SK-N-SH (cell line): Measurements from ENCODE around the gene S1PR2. TPM values are rescaled to one million over a fixed set of nuclear protein-coding genes. Genes with fewer than 3 reads are reported as not detected.
"Not testable (repeated sequence)": the region's sequence is repeated elsewhere in the genome, so short reads cannot be mapped to it uniquely, and the experiment has no call there.

Experiments
- CTCF ChIA-PET: fragments of 300-600, 350-600 bp; formaldehyde crosslinking; extraction: SDS; loops from one replicate; lab custom pipeline; 2021; lab: Yijun Ruan, JAX
- POLR2A ChIA-PET: fragments of 350-600 bp; sonication (Branson Sonifier 250); formaldehyde crosslinking; extraction: SDS; loops from one replicate; lab custom pipeline; 2020; ENCODE audit warnings: antibody characterized with exemption, inconsistent platforms; lab: Yijun Ruan, JAX
- DNase-seq: peaks from one replicate; pipeline ENCODE4 v3.0.0; 2012
- H2AFZ ChIP-seq: fragments of 200-600 bp; sonication (generic); 2 replicates; pipeline ENCODE4 v1.8.1; 2016; ENCODE audit warnings: antibody characterized with exemption, mild to moderate bottlenecking, low read depth
- H3F3A ChIP-seq: fragments of 200-600 bp; sonication (generic); replicated peaks from 2 replicates; pipeline ENCODE3; 2016; ENCODE audit warnings: antibody characterized with exemption, mild to moderate bottlenecking; ENCODE audit not compliant: insufficient read depth
- H3K27ac ChIP-seq, 2 experiments: fragments of 200-500 bp in 1 of 2; fragments of 200-600 bp in 1 of 2; sonication (Bioruptor generic) in 1 of 2; sonication (generic), shearing (Covaris generic) in 1 of 2; 2 replicates each; pipeline versions ENCODE4 v1.5.1 to v1.6.1; 2014 to 2016; ENCODE audit warnings: low read depth in 2 of 2, inconsistent platforms in 1 of 2, low read length in 1 of 2, mild to moderate bottlenecking in 1 of 2, mixed read lengths in 1 of 2
- H3K27me3 ChIP-seq: fragments of 200-600 bp; sonication (generic), shearing (Covaris generic); 2 replicates; pipeline ENCODE4 v1.6.1; 2016; ENCODE audit warnings: mixed run types; ENCODE audit not compliant: insufficient read depth
- H3K36me3 ChIP-seq, 2 experiments: fragments of 200-500 bp in 1 of 2; fragments of 200-600 bp in 1 of 2; sonication (Bioruptor generic) in 1 of 2; sonication (generic) in 1 of 2; replicated peaks in 1 of 2; 2 replicates each; pipeline versions ENCODE3 to v1.5.1; 2014 to 2016; ENCODE audit warnings: low read length in 1 of 2, mild to moderate bottlenecking in 1 of 2; ENCODE audit not compliant: insufficient read depth in 2 of 2, control insufficient read depth in 1 of 2
- H3K4me1 ChIP-seq, 2 experiments: fragments of 200-500 bp in 1 of 2; fragments of 200-600 bp in 1 of 2; sonication (Bioruptor generic) in 1 of 2; sonication (generic), shearing (Covaris generic) in 1 of 2; 2 replicates each; pipeline versions ENCODE4 v1.5.1 to v1.6.1; 2014 to 2016; ENCODE audit warnings: low read depth in 1 of 2, low read length in 1 of 2, mixed run types in 1 of 2; ENCODE audit not compliant: insufficient read depth in 2 of 2, control insufficient read depth in 1 of 2
- H3K4me2 ChIP-seq: fragments of 200-600 bp; sonication (generic), shearing (Covaris generic); 2 replicates; pipeline ENCODE4 v1.6.1; 2017; ENCODE audit warnings: mixed run types
- H3K4me3 ChIP-seq, 2 experiments: fragments of 200-500 bp in 1 of 2; fragments of 200-600 bp in 1 of 2; sonication (Bioruptor generic) in 1 of 2; sonication (generic), shearing (Covaris generic) in 1 of 2; 2 replicates each; pipeline versions ENCODE4 v1.5.1 to v1.8.1; 2014 to 2016; ENCODE audit warnings: low read depth in 2 of 2, inconsistent platforms in 1 of 2, low read length in 1 of 2, mild to moderate bottlenecking in 1 of 2, mixed read lengths in 1 of 2, moderate library complexity in 1 of 2
- H3K79me2 ChIP-seq: fragments of 200-600 bp; sonication (generic); 2 replicates; pipeline ENCODE4 v1.8.1; 2017; ENCODE audit warnings: mild to moderate bottlenecking; ENCODE audit not compliant: insufficient read depth
- H3K9ac ChIP-seq: fragments of 200-600 bp; sonication (generic); 2 replicates; pipeline ENCODE4 v1.6.1; 2017; ENCODE audit warnings: mixed run types
- H3K9me2 ChIP-seq: fragments of 200-600 bp; sonication (generic); 2 replicates; pipeline ENCODE4 v1.6.1; 2017; ENCODE audit warnings: mixed run types
- H3K9me3 ChIP-seq: fragments of 200-600 bp; sonication (generic); 2 replicates; pipeline ENCODE4 v1.6.1; 2017; ENCODE audit warnings: mixed run types, mild to moderate bottlenecking, moderate library complexity
- H4K20me1 ChIP-seq: fragments of 200-600 bp; sonication (generic); 2 replicates; pipeline ENCODE4 v1.6.1; 2017; ENCODE audit warnings: mild to moderate bottlenecking, mixed run types; ENCODE audit not compliant: insufficient read depth
- CHD2 ChIP-seq: fragments of 150-350 bp; IDR thresholded peaks from 2 replicates; pipeline ENCODE4 v1.6.1; 2018; ENCODE audit warnings: low read length; ENCODE audit not compliant: partially characterized antibody
- ELF1 ChIP-seq: IDR thresholded peaks from 2 replicates; pipeline ENCODE4 v1.4.0; 2012
- EP300 ChIP-seq, 2 experiments: IDR thresholded peaks; 2 replicates each; pipeline versions ENCODE4 v1.4.0 to v1.6.1; 2012; ENCODE audit warnings: borderline replicate concordance in 1 of 2, low read depth in 1 of 2, low read length in 1 of 2
- FOXJ3 ChIP-seq: sonication (generic); formaldehyde crosslinking; IDR thresholded peaks from 2 replicates; pipeline ENCODE4 v1.5.1; 2020; ENCODE audit warnings: mild to moderate bottlenecking, missing genetic modification reagents
- FOXM1 ChIP-seq: IDR thresholded peaks from 2 replicates; pipeline ENCODE4 v1.4.0; 2012; ENCODE audit warnings: low read depth, mild to moderate bottlenecking
- JUND ChIP-seq: IDR thresholded peaks from 2 replicates; pipeline ENCODE4 v1.4.0; 2012
- MEF2A ChIP-seq: IDR thresholded peaks from 2 replicates; pipeline ENCODE4 v1.4.0; 2012; ENCODE audit warnings: low read depth, borderline replicate concordance
- MXI1 ChIP-seq: IDR thresholded peaks from 2 replicates; pipeline ENCODE4 v1.6.1; 2012; ENCODE audit warnings: mild to moderate bottlenecking, low read depth, low read length, improper control_type of control experiment
- NFIC ChIP-seq: IDR thresholded peaks from 2 replicates; pipeline ENCODE4 v1.4.0; 2012; ENCODE audit warnings: borderline replicate concordance
- TAF1 ChIP-seq: IDR thresholded peaks from 2 replicates; pipeline ENCODE4 v1.6.1; 2012; ENCODE audit warnings: low read depth, mild to moderate bottlenecking, low read length, moderate library complexity, borderline replicate concordance
- WGBS: methylation state at CpG from one replicate; pipeline ENCODE4 v1.1.6; 2017; ENCODE audit warnings: low lambda C conversion rate; 5-methylcytosine and 5-hydroxymethylcytosine counted together
- polyA plus RNA-seq, 3 experiments: library from polyadenylated mRNA; depleted of rRNA; stranded (reverse); fragments of >200 nt; gene quantifications; 2 replicates each; pipeline ENCODE4 v1.2.3, GENCODE V29; 2012
- TF ChIP-seq, protein P1 (sequence below): IDR thresholded peaks from 2 replicates; pipeline ENCODE4 v1.4.0; 2012; ENCODE audit warnings: low read depth, borderline replicate concordance
- TF ChIP-seq, protein P2 (sequence below): IDR thresholded peaks from 2 replicates; pipeline ENCODE4 v1.4.0; 2012; ENCODE audit warnings: low read depth
- TF ChIP-seq, protein P3 (sequence below): fragments of 200-600 bp; sonication (generic); IDR thresholded peaks from 2 replicates; pipeline ENCODE4 v1.6.1; 2017; ENCODE audit warnings: antibody characterized with exemption, mild to moderate bottlenecking, moderate library complexity
- TF ChIP-seq, protein P4 (sequence below): fragments of 150-350 bp; IDR thresholded peaks from 2 replicates; pipeline ENCODE4 v1.6.1; 2016; ENCODE audit warnings: mild to moderate bottlenecking, low read depth, low read length

The S1PR2 gene
- polyA plus RNA-seq, 1 of the 3 experiments (the other 2 are of a cell fraction) = 3.6 TPM

DNA sequence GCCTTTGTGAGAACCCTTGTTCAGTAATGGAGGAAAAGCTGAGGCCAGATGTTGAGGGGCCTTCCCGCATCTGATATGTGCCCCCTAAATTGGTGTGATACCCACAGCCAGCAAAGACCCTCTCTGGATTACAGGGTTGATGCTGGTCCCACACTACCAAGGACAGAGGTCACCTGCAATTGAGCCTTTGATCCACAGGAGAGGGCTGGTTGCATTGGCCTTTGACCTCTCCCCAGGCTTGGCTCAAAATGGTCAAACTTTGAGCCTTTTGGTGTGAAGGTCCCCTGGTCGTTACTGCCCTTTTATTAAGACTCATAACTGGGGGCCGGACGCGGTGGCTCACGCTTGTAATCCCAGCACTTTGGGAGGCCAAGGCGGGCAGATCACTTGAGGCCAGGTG is 12.5 kb upstream of the S1PR2 start:
- Histone ChIP-seq H3K9ac (no peak overlapping the region), H3F3A (peaks cover under 1% of the 10 kb centered on the region), H3K4me3 (no peak overlapping the region), H3K9me2 (no peaks in the 10 kb centered on the region), H3K4me1 (no peaks in the 10 kb centered on the region), H3K27me3 (no peaks in the 10 kb centered on the region), H3K9me3 (no peaks in the 10 kb centered on the region), H2AFZ (no peak overlapping the region), H3K4me2 (no peak overlapping the region), H3K36me3 (no peaks in the 10 kb centered on the region), H4K20me1 (no peaks in the 10 kb centered on the region), H3K79me2 (no peaks in the 10 kb centered on the region), H3K27ac (no peak overlapping the region)
- ChIA-PET POLR2A (no interaction called here), CTCF (no interaction called here)
- DNase-seq = no peak
- WGBS = 93% methylated on average over 3 of the region's 7 CpGs
- TF ChIP-seq MEF2A (no peak), FOXM1 (no peak), FOXJ3 (CRISPR knock-in tag) (no peak), CHD2 (no peak), ELF1 (no peak)
- TF ChIP-seq, protein P1, sequence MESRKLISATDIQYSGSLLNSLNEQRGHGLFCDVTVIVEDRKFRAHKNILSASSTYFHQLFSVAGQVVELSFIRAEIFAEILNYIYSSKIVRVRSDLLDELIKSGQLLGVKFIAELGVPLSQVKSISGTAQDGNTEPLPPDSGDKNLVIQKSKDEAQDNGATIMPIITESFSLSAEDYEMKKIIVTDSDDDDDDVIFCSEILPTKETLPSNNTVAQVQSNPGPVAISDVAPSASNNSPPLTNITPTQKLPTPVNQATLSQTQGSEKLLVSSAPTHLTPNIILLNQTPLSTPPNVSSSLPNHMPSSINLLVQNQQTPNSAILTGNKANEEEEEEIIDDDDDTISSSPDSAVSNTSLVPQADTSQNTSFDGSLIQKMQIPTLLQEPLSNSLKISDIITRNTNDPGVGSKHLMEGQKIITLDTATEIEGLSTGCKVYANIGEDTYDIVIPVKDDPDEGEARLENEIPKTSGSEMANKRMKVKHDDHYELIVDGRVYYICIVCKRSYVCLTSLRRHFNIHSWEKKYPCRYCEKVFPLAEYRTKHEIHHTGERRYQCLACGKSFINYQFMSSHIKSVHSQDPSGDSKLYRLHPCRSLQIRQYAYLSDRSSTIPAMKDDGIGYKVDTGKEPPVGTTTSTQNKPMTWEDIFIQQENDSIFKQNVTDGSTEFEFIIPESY = no peak
- TF ChIP-seq, protein P2, sequence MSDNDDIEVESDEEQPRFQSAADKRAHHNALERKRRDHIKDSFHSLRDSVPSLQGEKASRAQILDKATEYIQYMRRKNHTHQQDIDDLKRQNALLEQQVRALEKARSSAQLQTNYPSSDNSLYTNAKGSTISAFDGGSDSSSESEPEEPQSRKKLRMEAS = no peak

DNA sequence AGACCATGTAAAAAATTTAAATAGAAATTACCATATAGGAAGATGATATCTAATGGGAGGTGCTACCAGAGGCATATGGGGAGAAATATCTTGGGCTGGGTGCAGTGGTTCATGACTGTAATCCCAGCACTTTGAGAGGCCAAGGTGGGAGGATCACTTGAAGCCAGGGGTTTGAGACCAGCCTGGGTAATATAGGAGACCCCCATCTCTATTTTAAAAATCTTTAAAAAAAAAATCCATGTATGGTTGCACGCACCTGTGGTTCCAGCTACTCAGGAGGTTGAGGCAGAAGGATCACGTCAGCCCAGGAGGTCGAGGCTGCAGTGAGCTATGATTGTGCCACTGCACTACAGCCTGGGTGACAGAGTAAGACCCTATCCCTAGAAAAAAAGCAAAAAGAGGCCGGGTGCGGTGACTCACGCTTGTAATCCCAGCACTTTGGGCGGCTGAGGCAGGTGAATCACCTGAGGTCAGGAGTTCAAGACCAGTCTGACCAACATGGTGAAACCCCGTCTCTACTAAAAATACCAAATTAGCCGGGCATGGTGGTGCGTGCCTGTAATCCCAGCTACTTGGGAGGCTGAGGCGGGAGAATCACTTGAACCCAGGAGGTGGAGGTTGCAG is 10.8 kb upstream of the S1PR2 start:
- H3K4me3 ChIP-seq, H3K4me2 ChIP-seq, H3K36me3 ChIP-seq, H3K79me2 ChIP-seq, H3F3A ChIP-seq, H3K9me3 ChIP-seq, H3K9ac ChIP-seq, H3K27ac ChIP-seq, H2AFZ ChIP-seq, H4K20me1 ChIP-seq, H3K9me2 ChIP-seq, DNase-seq, H3K4me1 ChIP-seq, H3K27me3 ChIP-seq: not testable (repeated sequence)
- WGBS = 86% methylated on average over 11 of the region's 11 CpGs
- ChIA-PET POLR2A (interaction anchor here (0.6 kb wide), 1 partner anchor 145 kb away, joined by 4 read pairs; no protein-coding TSS in a partner anchor), CTCF (interaction anchor here (1.9 kb wide), 1 partner anchor 8 kb away, joined by 11 read pairs; no protein-coding TSS in a partner anchor)

DNA sequence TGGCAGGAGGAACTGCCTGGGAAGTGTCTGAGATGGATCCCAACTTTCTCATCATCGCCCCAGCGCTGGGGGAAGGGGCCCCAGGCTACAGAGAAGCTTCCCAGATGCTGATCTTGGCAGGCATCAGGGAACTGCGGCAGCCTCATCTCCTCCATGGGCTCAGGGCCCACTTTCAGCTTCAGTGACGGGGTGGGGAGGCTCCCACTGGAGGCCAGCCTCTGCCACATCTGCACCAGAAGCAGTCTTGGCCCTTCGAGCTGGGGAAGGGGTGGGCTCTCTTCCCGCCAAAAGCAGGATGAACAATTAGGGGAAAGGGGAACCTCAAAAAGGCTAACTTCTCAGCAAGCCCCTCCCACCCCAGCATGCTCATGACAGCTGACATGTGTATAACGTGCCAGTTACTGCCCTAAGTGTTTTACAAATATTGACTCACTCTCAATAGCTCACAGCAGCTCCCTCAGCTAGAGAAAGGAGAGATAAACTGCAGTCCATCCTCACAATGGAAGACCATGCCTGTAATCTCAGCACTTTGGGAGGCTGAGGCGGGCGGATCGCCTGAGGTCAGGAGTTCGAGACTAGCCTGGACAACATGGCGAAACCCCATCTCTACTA is 7.1 kb upstream of the S1PR2 start:
- no peaks in the 10 kb centered on the region for H4K20me1 ChIP-seq
- ChIA-PET CTCF (interaction anchor here (0.6 to 1.3 kb wide), 2 partner anchors 12 to 697 kb away, joined by 3 to 8 read pairs; no protein-coding TSS in a partner anchor), POLR2A (interaction anchor here (1.2 kb wide), 1 partner anchor 12 kb away, joined by 4 read pairs; no protein-coding TSS in a partner anchor)
- H2AFZ ChIP-seq = no peak overlapping the region
- no peaks in the 10 kb centered on the region for H3K27me3 ChIP-seq
- H3K9ac ChIP-seq = no peak overlapping the region
- H3K9me2 ChIP-seq = no peaks in the 10 kb centered on the region
- no peaks in the 10 kb centered on the region for H3K79me2 ChIP-seq
- no peaks in the 10 kb centered on the region for H3K9me3 ChIP-seq
- H3K27ac ChIP-seq = no peak overlapping the region
- WGBS = 87% methylated on average over 7 of the region's 12 CpGs
- H3K4me1 ChIP-seq = peaks cover 0 to 6% of the 10 kb centered on the region in 2 experiments; a peak in 1 of 4 replicates
- H3K4me3 ChIP-seq = no peak overlapping the region
- H3K4me2 ChIP-seq = no peak overlapping the region
- DNase-seq = no peak
- H3K36me3 ChIP-seq = no peaks in the 10 kb centered on the region
- H3F3A ChIP-seq = no peaks in the 10 kb centered on the region
- TF ChIP-seq, protein P3, sequence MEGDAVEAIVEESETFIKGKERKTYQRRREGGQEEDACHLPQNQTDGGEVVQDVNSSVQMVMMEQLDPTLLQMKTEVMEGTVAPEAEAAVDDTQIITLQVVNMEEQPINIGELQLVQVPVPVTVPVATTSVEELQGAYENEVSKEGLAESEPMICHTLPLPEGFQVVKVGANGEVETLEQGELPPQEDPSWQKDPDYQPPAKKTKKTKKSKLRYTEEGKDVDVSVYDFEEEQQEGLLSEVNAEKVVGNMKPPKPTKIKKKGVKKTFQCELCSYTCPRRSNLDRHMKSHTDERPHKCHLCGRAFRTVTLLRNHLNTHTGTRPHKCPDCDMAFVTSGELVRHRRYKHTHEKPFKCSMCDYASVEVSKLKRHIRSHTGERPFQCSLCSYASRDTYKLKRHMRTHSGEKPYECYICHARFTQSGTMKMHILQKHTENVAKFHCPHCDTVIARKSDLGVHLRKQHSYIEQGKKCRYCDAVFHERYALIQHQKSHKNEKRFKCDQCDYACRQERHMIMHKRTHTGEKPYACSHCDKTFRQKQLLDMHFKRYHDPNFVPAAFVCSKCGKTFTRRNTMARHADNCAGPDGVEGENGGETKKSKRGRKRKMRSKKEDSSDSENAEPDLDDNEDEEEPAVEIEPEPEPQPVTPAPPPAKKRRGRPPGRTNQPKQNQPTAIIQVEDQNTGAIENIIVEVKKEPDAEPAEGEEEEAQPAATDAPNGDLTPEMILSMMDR = no peak
- TF ChIP-seq EP300 (IDR thresholded peaks at IDR 0.05; ENCODE audit: borderline replicate concordance in 1 of 2, low read depth in 1 of 2, low read length in 1 of 2) (no peak), MEF2A (no peak), TAF1 (no peak), MXI1 (no peak), NFIC (no peak), JUND (no peak)
- TF ChIP-seq, protein P4, sequence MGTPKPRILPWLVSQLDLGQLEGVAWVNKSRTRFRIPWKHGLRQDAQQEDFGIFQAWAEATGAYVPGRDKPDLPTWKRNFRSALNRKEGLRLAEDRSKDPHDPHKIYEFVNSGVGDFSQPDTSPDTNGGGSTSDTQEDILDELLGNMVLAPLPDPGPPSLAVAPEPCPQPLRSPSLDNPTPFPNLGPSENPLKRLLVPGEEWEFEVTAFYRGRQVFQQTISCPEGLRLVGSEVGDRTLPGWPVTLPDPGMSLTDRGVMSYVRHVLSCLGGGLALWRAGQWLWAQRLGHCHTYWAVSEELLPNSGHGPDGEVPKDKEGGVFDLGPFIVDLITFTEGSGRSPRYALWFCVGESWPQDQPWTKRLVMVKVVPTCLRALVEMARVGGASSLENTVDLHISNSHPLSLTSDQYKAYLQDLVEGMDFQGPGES = no peak
